ENCODE data around the gene UNG.
"Not testable (repeated sequence)": the region's sequence is repeated elsewhere in the genome, so short reads cannot be mapped to it uniquely, and the experiment has no call there.

UNG gene

DNA sequence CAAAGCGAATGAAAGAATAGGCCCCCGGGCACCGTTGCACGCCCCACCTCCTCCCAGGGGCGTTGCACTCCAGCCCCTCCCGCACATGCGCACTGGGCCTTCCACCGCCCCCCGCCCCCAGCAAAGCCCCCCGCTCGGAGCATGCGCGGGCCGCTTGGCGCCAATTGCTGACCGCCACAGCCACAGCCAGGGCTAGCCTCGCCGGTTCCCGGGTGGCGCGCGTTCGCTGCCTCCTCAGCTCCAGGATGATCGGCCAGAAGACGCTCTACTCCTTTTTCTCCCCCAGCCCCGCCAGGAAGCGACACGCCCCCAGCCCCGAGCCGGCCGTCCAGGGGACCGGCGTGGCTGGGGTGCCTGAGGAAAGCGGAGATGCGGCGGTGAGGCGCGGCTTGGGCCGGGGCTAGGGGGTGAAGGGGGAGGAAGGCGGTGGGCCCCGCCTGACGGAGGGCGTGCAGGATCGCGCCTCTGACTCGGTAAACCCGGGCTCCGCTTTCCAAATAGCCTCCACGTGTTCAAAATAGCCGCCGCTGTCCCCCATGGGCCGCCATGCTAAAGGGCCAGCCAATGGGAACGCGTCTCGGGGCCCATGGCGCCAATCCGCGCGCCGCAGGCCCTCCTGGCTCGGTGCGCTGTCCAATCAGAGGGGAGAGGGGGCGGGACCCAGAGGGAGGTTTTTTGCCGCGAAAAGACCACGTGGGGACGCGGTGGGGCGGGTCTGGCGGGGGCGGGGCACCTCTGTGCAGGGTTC, at the start of gene UNG:
TSS of gene UNG (plus strand) at position 163 of the 748 bp plus-strand sequence. CDS start at position 246, 83 bp downstream.
- DNase-seq = peak; percentile 55

DNA sequence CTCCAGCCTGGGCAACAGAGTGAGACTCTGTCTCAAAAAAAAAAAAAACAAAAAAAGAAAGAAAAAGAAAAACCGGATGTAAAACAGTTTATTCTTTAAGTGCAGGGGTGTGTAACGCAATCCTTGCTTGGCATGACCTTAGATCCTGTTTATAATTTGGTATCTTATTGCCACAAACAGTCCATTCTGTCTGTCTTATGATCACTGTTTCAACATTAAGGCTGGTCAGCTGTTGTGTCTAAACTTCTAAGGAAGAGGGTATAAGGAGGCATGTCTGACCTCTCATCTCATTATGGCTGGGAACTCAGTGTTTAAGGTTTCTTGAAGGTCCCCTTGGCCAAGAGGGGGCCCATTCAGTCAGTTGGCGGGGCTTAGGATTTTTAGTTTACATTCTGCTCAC, 48.7 kb upstream of the UNG start:
- DNase-seq = not testable (repeated sequence)

DNA sequence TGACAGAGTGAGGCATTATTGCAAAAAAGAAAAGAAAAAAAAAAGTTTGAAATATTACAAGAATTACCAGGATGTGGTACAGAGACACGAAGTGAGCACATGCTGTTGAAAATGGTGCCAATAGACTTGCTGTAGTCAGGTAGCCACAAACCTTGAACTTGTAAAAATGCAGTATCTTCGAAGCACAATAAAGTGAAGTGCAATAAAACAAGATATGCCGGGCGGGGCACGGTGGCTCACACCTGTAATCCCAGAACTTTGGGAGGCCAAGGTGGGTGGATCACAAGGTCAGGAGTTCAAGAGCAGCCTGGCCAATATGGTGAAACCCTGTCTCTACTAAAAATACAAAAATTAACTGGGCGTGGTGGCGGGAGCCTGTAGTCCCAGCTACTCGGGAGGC, 47.6 kb upstream of the UNG start:
- not testable (repeated sequence) for DNase-seq

DNA sequence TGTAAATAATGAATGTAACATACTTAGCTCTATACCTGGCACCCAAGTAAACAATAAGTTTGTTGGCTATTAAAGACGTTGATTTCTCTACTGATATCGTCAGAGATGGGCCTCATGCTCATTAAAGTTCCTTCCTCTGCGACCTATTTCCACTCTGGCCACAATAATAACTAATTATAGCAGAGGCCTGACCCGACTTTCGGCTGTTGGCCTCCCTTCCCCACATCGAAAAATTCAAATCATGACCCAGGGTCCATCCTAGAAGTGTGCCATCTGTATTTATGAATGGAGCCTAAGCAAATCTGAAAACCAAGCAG, 45.3 kb upstream of the UNG start:
- no peak for DNase-seq

DNA sequence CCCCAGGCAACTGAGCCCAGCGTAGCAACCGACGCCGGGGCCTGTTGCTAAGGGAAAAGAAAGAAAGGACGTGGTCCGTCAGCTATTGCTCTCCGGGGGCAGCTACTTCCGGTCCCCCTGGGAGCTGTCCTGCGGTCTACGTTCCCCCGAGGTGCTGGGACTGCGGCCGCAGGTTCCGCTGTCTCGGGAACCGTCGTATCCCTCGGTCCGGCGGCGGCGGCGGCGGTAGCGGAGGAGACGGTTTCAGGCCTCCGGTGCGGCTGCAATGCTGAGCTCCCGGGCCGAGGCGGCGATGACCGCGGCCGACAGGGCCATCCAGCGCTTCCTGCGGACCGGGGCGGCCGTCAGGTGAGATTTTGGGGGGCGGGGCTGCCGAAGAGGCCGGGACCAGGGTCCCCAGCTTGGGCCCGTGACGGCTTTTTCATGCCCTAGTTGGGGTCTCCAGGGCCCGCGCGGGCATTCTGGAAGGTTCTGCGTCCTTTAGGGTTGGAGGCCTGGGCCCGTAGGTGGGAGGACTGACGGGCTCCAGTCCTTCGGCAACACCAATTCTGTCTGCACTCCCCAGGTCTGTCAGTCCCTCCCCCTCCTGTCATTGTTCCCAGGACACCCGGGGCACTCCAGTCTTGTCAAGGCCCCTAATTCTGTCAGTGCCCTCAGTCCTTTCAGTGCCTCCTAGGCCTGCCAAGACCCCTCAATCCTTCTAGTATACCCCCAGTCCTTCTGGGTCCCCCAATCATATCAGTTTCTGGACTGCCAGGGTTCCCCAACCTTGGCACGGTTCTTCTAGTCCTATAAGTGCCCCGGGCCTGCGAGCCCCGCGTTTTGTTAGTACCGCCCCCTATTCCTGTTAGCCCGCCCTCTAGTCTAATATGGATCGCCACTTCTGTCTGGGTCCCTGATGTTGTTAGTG, 44.7 kb upstream of the UNG start, which contains the start of gene USP30:
TSS of gene USP30 (plus strand) at position 163 of the 910 bp plus-strand sequence. CDS start at position 266, 103 bp downstream.
- DNase-seq = no peak

DNA sequence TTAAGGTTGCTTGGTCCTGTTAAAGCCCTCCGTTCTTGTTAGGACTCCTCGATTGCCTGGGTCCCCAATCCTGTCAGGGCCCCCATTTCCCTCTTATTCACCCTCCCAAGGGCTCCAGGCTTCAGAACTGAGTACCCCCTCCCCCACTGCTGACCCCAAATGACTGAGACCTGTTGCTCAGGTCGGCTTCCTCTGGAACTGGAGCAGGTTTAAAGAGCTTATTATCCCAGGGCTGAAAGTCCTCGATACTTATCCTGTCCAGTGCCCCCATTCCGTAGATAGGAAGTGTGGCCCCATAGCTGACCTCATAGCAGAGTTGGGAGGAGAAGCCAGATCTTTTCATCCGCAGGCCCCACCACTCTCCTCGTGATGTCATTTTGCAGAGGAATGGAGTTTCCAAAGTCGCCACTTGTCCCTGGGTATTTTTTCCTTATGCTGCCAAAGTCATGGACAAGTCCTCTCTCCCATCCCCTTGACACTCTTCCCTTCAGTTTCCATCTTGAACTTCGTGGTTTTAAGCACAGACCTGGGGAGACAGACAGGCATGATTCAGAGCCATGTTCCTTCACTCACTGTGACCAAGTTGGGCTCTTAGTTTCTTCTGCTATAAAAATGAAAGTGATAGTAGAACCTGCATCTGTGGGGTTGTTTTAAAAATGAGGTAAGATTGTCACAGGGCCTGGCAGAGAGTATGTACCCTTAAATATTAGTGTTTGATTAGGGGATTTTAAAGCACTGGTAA, 43.8 kb upstream of the UNG start:
- no peak for DNase-seq

DNA sequence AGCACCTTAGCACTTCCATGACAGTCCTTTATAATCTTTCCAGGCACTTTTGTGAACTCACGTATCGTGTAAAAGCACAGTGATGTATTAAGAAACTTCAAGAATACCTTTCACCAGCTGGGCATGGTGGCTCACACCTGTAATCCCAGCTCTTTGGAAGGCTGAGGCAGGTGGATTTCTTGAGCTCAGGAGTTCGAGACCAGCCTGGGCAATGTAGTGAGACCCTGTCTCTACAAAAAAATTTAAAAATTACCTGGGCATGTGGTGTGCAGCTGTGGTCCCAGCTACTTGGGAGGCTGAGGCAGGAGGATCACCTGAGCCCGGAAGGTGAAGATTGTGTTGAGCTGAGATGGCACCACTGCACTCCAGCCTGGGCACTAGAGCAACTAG, 43.3 kb upstream of the UNG start:
- DNase-seq = not testable (repeated sequence)

DNA sequence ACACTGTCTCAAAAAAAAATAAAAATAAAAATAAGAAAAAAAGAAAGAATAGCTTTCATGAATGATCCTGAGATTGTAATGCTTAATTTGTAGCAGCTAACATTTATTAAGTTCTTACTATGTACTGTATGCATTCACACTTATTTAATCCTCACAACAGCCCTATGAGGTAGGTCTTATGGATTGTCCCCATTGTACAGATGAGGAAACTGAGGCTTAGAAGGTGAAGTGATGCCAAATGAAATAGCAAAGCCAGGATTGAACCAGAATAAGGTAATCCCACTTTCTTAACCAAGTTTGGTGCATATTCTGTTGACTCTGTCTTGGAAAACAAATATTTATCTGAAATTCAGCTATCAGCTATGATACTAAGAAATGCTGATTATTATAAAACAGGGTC, 42.9 kb upstream of the UNG start:
- DNase-seq = no peak

DNA sequence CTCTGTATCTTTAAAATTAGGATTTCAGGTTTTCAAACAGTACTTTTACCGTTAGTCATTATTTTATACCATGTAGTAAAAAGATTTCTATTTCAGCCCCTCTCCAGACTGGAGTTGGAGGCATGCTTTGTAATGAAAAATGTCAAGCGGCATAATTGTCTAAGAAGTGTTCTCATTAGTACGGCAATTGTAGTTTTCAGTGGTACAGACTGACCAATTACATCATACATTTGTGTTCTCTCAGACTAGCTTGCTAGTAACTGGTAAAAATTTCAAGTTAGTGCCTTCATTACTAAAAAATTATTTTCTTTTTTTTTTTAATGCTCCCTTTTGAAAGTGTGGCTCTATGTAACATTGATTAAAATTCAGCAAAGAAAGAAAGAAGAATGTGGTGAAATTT, 40.5 kb upstream of the UNG start:
- no peak for DNase-seq

DNA sequence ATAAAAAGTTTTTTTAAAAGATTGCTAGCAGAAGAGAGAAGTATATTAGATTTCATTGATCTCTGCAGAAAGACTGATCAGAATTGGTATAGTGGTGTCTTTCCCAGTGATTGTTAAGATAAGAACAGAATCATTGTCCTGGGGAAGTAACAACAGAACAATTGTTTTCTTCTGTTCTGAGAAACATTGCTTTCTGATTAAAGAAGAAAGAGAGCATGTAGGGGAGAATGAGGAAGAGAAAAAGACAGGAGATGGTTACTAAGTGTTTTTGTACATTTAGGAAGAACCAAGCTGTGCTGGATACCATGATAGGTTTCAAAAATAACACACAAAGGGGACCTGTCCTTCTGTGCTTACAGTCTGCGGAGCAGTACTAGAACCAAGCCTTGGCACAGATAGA, 40.0 kb upstream of the UNG start:
- no peak for DNase-seq

DNA sequence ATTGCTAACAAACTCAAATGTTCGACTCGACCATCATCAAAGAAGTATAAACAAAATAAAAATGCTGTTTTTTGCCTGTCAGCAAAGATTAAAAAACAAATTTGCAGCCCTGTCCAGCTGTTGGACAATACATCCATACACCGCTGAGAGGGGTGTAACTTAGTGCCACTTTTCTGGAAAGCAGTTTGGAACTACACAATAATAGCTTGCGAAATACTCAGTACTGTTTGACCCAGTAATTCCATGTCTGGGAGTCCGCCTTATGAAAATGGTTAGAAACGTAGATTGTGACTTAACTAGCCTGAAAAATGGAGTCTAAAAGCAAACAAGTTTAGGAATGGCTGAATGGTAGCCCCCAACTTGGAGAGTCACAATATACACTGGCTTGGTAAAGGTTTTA, 38.6 kb upstream of the UNG start:
- no peak for DNase-seq

DNA sequence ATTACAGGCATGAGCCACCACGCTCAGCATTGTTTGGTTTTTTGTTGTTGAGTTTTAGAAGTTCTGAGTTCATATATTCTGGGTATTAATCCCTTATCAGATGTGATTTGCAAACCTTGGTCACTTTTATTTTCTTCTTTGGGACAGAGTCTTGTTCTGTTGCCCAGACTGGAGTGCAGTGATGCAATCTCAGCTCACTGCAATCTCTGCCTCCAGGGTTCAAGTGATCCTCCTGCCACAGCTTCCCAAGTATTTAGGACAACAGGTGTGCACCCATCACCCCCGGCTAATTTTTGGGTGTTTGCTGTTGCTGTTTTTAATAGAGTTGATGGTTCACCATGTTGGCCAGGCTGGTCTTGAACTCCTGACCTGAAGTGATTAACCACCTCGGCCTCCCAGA, 33.3 kb upstream of the UNG start:
- DNase-seq = no peak

DNA sequence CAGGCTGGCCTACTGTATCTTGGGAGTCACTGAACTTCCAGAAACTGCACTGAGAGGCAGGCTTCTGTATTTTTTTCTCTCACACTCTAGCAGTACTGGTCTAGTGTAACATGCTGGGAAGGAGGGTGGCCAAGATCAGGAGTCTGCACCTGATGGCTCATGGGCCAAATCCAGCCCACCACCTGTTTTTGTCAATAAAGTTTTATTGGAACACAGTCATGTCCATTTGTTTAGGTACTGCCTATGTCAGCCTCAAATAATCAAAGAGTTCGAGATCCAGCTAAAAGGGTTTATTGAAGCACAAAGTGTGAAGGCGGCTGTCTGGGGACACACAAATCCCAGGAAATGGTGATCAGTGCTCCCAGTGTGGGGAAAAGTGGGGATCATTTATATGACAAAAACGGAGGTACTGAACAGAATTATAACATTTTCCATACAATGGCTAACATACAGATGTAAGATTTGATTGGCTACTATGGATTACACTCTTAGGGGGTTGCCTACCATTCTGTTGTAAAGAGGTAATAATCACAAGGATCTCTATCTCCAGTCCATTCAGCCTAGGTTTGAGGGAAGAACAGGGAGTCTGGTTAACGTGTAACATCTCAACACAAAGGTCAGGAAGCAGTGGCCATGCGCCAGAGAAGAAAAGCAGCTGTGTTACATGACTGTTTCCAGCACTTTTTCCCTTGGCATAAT, 32.1 kb upstream of the UNG start:
- no peak for DNase-seq

DNA sequence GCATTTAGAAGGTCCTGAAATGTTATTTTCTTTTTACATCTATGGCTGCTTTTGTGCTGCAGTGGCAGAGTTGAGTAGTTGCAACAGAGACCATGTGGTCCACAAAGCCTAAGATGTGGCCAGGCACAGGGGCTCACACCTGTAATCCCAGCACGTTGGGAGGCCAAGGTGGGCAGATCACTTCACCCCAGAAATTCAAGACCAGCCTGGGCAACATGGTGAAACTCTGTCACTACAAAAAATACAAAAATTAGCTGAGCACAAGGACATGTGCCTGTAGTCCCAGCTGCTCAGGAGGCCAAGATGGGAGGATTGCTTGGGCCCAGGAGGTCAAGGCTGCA, 31.6 kb upstream of the UNG start:
- DNase-seq = no peak

DNA sequence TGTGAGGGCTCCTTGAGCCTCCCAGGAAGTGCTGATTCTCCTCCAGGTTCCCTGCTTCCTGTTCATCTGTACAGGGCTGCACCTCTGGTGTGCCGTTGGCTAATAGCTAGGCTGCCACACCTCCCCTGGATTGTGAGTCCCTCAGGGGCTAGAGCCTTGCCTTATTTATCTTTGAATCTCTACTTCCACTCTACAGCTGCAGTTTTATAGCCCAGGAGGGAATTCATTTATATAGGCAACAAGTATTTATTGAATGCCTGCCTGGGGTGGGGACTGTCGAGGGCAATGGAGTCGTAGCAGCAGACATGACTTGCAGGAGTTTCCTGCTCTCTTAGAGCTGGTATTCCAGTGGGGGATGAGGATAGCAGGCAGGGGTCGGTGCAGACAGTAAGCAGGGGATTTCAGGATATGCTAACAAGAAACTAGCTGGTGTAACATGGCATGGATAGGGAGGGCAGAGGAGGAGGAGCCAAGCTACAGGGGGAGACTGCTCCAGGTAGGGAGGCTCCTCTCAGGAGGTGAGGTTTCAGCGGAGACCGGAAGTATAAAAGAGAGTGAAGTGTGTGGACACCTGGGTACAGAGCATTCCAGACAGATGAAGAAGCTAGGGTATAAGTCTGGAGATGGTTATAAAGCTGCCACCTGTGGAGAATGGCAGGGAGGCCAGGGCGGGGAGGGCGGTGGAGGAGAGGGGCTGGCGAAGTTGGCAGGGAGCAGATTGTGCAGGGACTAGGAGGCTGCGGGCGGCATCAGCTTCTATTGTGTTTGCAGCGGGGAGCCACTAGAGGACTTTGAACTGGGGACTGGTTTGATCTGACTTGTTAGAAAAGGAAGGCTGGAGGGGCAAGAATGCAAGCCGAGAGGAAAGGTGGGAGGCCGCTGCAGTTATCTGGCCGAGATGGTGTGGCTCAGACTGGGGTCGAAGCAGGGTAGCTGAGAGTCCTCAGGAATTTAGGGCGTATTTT, 27.8 kb upstream of the UNG start:
- no peak for DNase-seq

DNA sequence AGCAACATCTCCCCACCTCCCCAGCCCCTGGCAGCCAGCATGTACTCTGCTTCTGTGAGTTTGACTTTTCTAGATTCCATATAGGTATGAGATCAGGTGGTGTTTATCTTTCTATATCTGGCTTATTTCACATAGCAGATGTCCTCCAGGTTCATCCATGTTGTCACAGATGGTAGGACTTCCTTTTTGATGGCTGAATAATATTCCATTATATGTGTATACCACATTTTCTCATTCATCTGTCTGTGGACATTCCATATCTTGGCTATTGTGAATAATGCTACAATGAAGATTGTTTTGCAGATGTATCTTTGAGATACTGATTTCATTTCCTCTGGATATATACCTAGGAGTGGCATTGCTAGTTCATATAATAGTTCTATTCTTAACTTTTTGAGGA, 22.5 kb upstream of the UNG start:
- no peak for DNase-seq

DNA sequence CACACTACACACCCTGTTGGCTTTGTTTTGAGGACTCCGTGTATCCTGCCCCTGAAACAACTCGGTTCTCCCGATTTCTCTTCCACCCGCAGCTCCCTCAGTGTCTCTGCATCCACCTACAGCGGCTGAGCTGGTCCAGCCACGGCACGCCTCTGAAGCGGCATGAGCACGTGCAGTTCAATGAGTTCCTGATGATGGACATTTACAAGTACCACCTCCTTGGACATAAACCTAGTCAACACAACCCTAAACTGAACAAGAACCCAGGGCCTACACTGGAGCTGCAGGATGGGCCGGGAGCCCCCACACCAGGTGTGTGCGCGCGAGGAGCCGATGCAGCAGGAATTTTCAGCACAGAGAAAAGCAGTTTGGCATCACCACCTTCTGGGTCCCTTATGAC, 14.6 kb upstream of the UNG start:
- no peak for DNase-seq

DNA sequence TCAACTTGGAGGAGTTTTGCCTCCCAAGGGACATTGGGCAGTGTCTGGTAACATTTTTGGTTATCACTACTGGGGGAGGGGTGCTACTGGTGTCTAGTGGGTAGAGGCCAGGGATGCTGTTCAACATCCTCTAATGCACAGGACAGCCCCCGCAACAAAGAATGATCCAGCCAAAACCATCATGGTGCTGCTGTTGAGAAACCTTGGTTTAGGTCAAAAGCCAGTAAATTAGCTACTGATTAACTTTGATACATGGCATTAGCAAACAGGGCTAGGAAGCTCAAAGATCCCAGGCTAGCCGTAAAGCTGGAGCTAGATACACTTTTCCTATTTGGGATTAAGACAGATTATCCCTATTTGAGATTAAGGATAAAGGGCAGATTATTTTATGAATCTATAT, 13.0 kb upstream of the UNG start:
- no peak for DNase-seq

DNA sequence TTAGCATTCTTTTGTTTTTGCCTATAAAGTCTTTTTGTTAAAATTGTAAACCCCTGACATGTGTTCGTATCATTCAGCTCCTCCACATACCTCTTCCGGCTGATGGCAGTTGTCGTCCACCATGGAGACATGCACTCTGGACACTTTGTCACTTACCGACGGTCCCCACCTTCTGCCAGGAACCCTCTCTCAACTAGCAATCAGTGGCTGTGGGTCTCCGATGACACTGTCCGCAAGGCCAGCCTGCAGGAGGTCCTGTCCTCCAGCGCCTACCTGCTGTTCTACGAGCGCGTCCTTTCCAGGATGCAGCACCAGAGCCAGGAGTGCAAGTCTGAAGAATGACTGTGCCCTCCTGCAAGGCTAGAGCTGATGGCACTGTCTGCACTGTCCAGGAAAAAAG, 11.8 kb upstream of the UNG start:
- DNase-seq = no peak

DNA sequence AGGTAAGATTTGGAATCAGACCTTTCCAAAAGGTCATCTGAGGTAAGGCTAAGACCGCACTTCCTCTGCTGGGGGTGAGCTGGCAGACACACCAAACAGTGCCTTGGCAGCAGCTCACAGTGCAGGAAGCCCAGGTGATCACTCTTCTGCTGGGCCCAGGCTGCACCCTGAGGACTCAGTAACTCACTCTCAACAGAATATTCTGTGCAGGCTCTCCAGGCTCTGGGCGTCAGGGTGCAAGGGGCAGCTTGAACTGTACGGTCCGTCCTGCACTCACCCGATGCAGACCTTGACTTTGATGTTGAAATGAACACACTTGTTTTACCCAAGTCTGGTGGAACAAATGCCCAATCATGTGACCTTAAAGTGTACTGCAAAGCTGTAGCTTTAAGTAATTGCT, 10.1 kb upstream of the UNG start:
- no peak for DNase-seq

DNA sequence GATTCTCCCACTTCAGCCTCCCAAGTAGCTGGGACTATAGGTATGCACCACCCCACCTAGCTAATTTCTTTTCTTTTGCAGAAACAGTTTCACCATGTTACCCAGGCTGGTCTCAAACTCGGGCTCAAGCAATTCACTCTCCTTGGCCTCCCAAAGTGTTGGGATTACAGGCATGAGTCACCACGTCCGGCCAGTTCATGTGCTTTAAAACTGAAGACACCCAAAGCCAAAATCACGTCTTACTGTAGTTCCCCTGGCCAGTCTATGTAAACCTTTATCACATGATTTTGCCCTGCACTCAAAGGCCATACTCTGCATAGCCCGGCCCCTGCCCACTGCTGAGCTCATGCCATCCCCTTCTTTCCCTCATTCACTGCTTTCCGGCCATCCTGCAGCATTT, 8.6 kb upstream of the UNG start:
- no peak for DNase-seq

DNA sequence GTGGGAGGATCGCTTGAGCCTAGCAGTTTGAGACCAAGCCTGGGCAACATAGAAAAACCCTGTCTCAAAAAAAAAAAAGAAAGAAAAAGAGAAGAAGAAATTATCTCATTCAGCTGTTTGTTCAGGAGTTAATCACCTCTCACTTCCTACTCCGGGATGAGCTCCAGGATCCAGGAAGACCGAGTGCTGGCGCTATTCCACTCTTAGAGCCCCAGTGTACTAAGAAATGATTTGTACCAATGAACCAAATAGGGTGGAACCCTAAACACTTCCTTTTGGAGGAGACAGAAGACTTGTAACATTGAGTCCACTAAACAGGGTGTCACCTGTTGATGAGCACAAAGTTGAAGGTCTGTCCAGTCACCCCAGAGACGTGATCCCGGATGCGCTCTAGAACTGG, 7.7 kb upstream of the UNG start:
- DNase-seq = no peak
